ENCODE measurements around the gene CMC2. TPM values are rescaled to one million over a fixed set of nuclear protein-coding genes. Genes with fewer than 3 reads are reported as not detected.

Gene CMC2
- total RNA-seq, 1 donor from 2014 or later, result 46.6 TPM

DNA sequence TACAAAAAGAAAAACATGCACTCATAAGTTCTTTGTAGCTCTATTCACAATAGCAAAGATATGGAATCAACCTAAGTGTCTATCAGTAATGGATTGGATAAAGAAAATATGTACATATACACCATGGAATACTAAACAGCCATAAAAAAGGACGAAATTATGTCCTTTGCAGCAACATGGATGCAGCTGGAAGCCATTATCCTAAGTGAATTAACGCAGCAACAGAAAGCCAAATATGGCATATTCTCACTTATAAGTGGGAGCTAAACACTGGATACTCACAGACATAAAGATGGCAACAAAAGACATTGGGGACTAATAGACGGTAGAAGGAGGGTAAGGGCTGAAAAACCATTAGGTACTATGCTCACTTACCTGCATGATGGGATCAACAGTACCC lies 5.8 kb downstream of the CMC2 start:
- TF ChIP-seq, protein P1, sequence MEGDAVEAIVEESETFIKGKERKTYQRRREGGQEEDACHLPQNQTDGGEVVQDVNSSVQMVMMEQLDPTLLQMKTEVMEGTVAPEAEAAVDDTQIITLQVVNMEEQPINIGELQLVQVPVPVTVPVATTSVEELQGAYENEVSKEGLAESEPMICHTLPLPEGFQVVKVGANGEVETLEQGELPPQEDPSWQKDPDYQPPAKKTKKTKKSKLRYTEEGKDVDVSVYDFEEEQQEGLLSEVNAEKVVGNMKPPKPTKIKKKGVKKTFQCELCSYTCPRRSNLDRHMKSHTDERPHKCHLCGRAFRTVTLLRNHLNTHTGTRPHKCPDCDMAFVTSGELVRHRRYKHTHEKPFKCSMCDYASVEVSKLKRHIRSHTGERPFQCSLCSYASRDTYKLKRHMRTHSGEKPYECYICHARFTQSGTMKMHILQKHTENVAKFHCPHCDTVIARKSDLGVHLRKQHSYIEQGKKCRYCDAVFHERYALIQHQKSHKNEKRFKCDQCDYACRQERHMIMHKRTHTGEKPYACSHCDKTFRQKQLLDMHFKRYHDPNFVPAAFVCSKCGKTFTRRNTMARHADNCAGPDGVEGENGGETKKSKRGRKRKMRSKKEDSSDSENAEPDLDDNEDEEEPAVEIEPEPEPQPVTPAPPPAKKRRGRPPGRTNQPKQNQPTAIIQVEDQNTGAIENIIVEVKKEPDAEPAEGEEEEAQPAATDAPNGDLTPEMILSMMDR (IDR thresholded peaks at IDR 0.05), result no peak
- no peak overlapping the region for H3K4me3 ChIP-seq
- H3K4me1 ChIP-seq, result peaks cover 37% of the 10 kb centered on the region
- H3K9me3 ChIP-seq, result no peaks in the 10 kb centered on the region
- H3K27me3 ChIP-seq (ENCODE audit: low read depth), result no peaks in the 10 kb centered on the region
- intact Hi-C loops (cut with DNase I), result no loop called here
- DNase-seq, result no peak
- no peak overlapping the region for H3K27ac ChIP-seq
- ATAC-seq, result no peak
- H3K36me3 ChIP-seq, result no peaks in the 10 kb centered on the region

DNA sequence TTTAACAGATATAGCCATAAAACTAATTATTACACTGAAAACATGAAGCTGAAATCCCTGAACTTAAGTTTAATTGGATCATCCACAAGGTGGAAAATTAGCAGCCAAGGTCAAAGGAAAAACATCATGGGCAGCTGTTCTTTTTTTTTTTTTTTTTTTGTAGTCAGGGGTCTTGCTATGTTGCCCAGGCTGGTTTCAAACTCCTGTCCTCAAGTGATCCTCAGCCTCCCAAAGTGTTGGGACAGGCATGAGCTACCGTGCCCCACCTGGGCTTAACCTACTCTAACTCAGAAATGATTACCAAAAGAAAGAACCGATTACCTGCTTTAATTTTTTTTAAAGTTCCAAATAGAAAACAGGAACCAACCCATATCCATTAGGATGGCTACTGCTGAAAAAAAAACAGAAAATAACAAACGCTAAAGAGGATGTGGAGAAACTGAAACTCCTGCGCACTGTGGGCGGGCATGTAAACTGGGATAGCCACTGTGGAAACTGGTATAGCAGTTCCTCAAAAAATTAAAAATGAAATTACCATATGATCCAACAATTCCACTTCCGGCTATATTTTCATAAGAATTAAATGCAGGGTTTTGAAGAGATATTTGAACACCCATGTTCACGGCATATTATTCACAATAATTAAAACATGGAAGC lies 8.6 kb downstream of the CMC2 start:
- Histone ChIP-seq H3K4me1 (peaks cover 11% of the 10 kb centered on the region), H3K9me3 (no peaks in the 10 kb centered on the region), H3K27me3 (ENCODE audit: low read depth) (no peaks in the 10 kb centered on the region), H3K27ac (peak overlapping the region; percentile 59), H3K4me3 (peak overlapping the region; percentile 28), H3K36me3 (no peaks in the 10 kb centered on the region)
- peak; percentile 66 for DNase-seq
- TF ChIP-seq, protein P1 (IDR thresholded peaks at IDR 0.05), result no peak
- intact Hi-C loops (cut with DNase I), result no loop called here
- peak; percentile 61 to 64 for ATAC-seq

DNA sequence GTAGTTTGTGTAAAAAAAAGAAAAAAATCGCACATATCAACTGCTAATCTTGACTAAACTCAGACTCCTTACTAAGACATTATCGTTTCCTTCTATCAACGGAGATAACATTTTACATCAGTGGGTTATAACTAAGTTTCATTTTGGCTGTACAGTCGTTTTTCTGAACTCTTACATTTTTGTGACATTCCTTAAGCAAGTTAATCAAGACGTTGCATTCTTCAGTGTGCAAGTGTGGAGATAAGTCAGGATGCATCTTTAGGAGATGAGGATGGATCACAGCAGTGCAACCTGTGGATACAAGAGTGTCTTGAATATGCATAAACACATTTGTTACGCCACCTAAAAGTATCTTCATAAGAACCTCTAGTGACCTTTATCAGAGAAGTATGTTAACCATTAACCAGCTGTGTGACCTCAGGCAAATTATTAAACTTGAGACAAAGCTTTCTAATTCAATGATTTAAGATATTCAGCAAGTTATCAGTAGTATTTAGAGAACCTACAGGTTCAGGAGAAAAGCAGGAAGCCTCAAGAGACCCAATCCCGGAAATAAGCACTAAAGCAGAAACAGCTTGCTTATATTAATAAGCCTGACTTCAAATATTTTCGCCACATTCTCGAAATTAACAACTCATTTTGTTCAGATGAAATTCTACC lies 9.4 kb downstream of the CMC2 start:
- ATAC-seq, result peak in 1 of 2 donors; percentile 45
- Histone ChIP-seq H3K4me3 (peak overlapping the region; percentile 28), H3K9me3 (no peaks in the 10 kb centered on the region), H3K27me3 (ENCODE audit: low read depth) (no peaks in the 10 kb centered on the region), H3K27ac (peak overlapping the region; percentile 59), H3K36me3 (no peaks in the 10 kb centered on the region), H3K4me1 (peaks cover 11% of the 10 kb centered on the region)
- intact Hi-C loops (cut with DNase I), result no loop called here
- TF ChIP-seq, protein P1 (IDR thresholded peaks at IDR 0.05), result no peak
- DNase-seq, result no peak

DNA sequence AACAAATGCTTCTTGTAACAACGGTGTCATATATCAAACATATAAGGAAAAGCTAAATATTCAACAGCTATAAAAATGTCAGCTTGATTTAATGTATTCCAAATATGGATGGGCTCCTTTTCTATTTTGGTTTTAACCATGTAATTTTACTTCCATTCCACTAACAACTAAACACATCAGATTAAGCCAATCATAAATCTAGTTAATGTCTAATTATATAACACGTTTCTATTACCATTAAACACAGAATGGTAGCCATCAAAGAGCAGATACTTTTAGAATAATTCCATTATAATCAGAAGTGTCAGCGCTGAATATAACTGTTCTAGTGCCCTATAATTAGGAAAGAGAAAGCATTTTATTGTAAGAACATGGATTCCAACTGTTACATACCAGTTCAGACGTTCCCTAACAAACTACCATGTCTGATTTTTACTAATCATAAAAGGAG lies 10.0 kb downstream of the CMC2 start:
- Histone ChIP-seq H3K4me1 (peaks cover 11% of the 10 kb centered on the region), H3K36me3 (no peaks in the 10 kb centered on the region), H3K4me3 (peak overlapping the region; percentile 28), H3K9me3 (no peaks in the 10 kb centered on the region), H3K27ac (peak overlapping the region; percentile 59), H3K27me3 (ENCODE audit: low read depth) (no peaks in the 10 kb centered on the region)
- DNase-seq (no peak), ATAC-seq (no peak)
- intact Hi-C loops (cut with DNase I), result no loop called here
- TF ChIP-seq, protein P1 (IDR thresholded peaks at IDR 0.05), result no peak

DNA sequence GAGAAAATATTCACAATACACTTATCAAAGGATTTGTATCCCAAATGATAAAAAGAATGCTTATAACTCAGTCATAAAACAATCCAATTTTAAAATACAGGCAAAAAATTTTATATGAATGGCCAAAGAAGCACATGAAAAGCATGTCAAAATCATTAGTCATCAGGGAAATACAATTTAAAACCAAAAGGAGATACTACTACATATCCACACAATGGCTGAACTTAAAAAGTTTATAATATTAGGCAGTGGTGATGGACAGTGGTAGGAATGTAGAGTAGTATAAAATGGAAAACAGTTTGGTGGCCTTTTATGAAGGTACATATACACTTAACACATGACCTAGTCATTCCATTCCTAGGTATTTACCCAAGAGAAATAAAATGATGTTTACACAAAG lies 12.2 kb downstream of the CMC2 start:
- ATAC-seq (no peak), DNase-seq (no peak)
- intact Hi-C loops (cut with DNase I), result no loop called here
- Histone ChIP-seq H3K9me3 (no peaks in the 10 kb centered on the region), H3K36me3 (no peaks in the 10 kb centered on the region), H3K27me3 (ENCODE audit: low read depth) (no peaks in the 10 kb centered on the region), H3K4me1 (peaks cover 11% of the 10 kb centered on the region), H3K4me3 (no peak overlapping the region), H3K27ac (no peak overlapping the region)
- TF ChIP-seq, protein P1 (IDR thresholded peaks at IDR 0.05), result no peak
